IMR-90 (cell line): ENCODE data around the gene TMEM218. TPM values are rescaled to one million over a fixed set of nuclear protein-coding genes. Genes with fewer than 3 reads are reported as not detected.
A peak's percentile ranks its signal among the peaks of the same experiment; 100 is the strongest.

Experiments used
- ATAC-seq: fragments of 200-7000 bp; cut with Tn5 transposase; 2 replicates; pipeline ENCODE4 v1.9.1; 2020; ENCODE audit warnings: low read depth, mild to moderate bottlenecking, moderate library complexity
- BruUV-seq: library from RNA; stranded (reverse); fragments of 400-500 nt; replicated peaks from 2 replicates; lab custom pipeline; 2021; lab: Mats Ljungman, UMichigan
- CTCF ChIA-PET: fragments of 300-600 bp; formaldehyde crosslinking; extraction: SDS; loops from one replicate; lab custom pipeline; 2021; ENCODE audit warnings: antibody characterized with exemption; lab: Yijun Ruan, JAX
- POLR2A ChIA-PET: fragments of 300-600 bp; sonication (Branson Sonifier 250); formaldehyde crosslinking; loops from one replicate; lab custom pipeline; 2022; ENCODE audit warnings: antibody characterized with exemption; ENCODE audit not compliant: unreplicated experiment; lab: Charles Lee
- DNase-seq: peaks from one replicate; pipeline ENCODE4 v3.0.0; 2013
- H2AFZ ChIP-seq: replicated peaks from 2 replicates; pipeline ENCODE3; 2013; ENCODE audit warnings: low read length, mild to moderate bottlenecking; ENCODE audit not compliant: poor library complexity
- H2AK5ac ChIP-seq: 2 replicates; pipeline ENCODE4 v1.6.1; 2013; ENCODE audit warnings: low read depth, low read length, inconsistent platforms
- H2AK9ac ChIP-seq: replicated peaks from 2 replicates; pipeline ENCODE3; 2013; ENCODE audit warnings: mild to moderate bottlenecking, low read depth, low read length, moderate library complexity; ENCODE audit not compliant: poor library complexity
- H2BK120ac ChIP-seq: 2 replicates; pipeline ENCODE4 v1.6.1; 2013; ENCODE audit warnings: low read depth, low read length, inconsistent platforms
- H2BK15ac ChIP-seq: 3 replicates; pipeline ENCODE4 v1.6.1; 2013; ENCODE audit warnings: low read depth, low read length, inconsistent platforms
- H2BK20ac ChIP-seq: 2 replicates; pipeline ENCODE4 v1.6.1; 2013; ENCODE audit warnings: low read depth, mild to moderate bottlenecking, inconsistent platforms, low read length, moderate library complexity
- H2BK5ac ChIP-seq: 2 replicates; pipeline ENCODE4 v1.6.1; 2013; ENCODE audit warnings: mild to moderate bottlenecking, low read depth, low read length, inconsistent platforms; ENCODE audit not compliant: poor library complexity, severe bottlenecking
- H3K14ac ChIP-seq: replicated peaks from 2 replicates; pipeline ENCODE4 v1.6.1; 2013; ENCODE audit warnings: low read depth, low read length, inconsistent platforms
- H3K18ac ChIP-seq: 2 replicates; pipeline ENCODE4 v1.6.1; 2013; ENCODE audit warnings: low read depth, low read length, control low read depth
- H3K23ac ChIP-seq: 2 replicates; pipeline ENCODE4 v1.6.1; 2013; ENCODE audit warnings: low read depth, low read length, inconsistent platforms
- H3K27ac ChIP-seq: 2 replicates; pipeline ENCODE4 v1.5.1; 2013; ENCODE audit warnings: mild to moderate bottlenecking, control low read depth, low read length; ENCODE audit not compliant: insufficient read depth
- H3K27me3 ChIP-seq: 2 replicates; pipeline ENCODE4 v1.6.1; 2013; ENCODE audit warnings: low read length; ENCODE audit not compliant: control insufficient read depth, insufficient read depth
- H3K36me3 ChIP-seq: 2 replicates; pipeline ENCODE4 v1.6.1; 2013; ENCODE audit warnings: low read length, mixed read lengths; ENCODE audit not compliant: control insufficient read depth, insufficient read depth
- H3K4ac ChIP-seq: 2 replicates; pipeline ENCODE4 v1.6.1; 2013; ENCODE audit warnings: low read depth, low read length, inconsistent platforms
- H3K4me1 ChIP-seq: 2 replicates; pipeline ENCODE4 v1.6.1; 2013; ENCODE audit warnings: low read length, mixed read lengths; ENCODE audit not compliant: control insufficient read depth, insufficient read depth
- H3K4me2 ChIP-seq: 2 replicates; pipeline ENCODE4 v1.6.1; 2013; ENCODE audit warnings: low read depth, mild to moderate bottlenecking, control low read depth, low read length, moderate library complexity
- H3K4me3 ChIP-seq: 2 replicates; pipeline ENCODE4 v1.5.1; 2013; ENCODE audit warnings: low read depth, mild to moderate bottlenecking, control low read depth, low read length, moderate library complexity; ENCODE audit not compliant: insufficient read depth
- H3K56ac ChIP-seq: 2 replicates; pipeline ENCODE4 v1.6.1; 2013; ENCODE audit warnings: low read length, inconsistent platforms; ENCODE audit not compliant: insufficient read depth; ENCODE audit errors: extremely low read depth
- H3K79me1 ChIP-seq, 2 experiments: 2 replicates each; pipeline ENCODE4 v1.6.1; 2013; ENCODE audit warnings: low read length in 2 of 2, inconsistent platforms in 1 of 2, low read depth in 1 of 2
- H3K9ac ChIP-seq: 2 replicates; pipeline ENCODE4 v1.6.1; 2013; ENCODE audit warnings: low read depth, low read length, control low read depth
- H3K9me1 ChIP-seq: 2 replicates; pipeline ENCODE4 v1.6.1; 2013; ENCODE audit warnings: low read length, inconsistent platforms; ENCODE audit not compliant: insufficient read depth
- H3K9me3 ChIP-seq: 2 replicates; pipeline ENCODE4 v1.6.1; 2013; ENCODE audit warnings: low read length; ENCODE audit not compliant: control insufficient read depth, insufficient read depth
- H4K20me1 ChIP-seq: 2 replicates; pipeline ENCODE4 v1.6.1; 2013; ENCODE audit warnings: low read length, inconsistent platforms; ENCODE audit not compliant: insufficient read depth
- H4K5ac ChIP-seq: 2 replicates; pipeline ENCODE4 v1.6.1; 2013; ENCODE audit warnings: mild to moderate bottlenecking, low read depth, low read length, control low read depth
- H4K8ac ChIP-seq, 2 experiments: 2 replicates each; pipeline ENCODE4 v1.6.1; 2013; ENCODE audit warnings: low read depth in 2 of 2, low read length in 2 of 2, control low read depth in 1 of 2, inconsistent platforms in 1 of 2
- H4K91ac ChIP-seq: 2 replicates; pipeline ENCODE4 v1.6.1; 2013; ENCODE audit warnings: low read depth, low read length, inconsistent platforms; ENCODE audit not compliant: insufficient read depth
- MAZ ChIP-seq: IDR thresholded peaks from 2 replicates; pipeline ENCODE4 v1.6.1; 2012; ENCODE audit warnings: low read depth, mild to moderate bottlenecking, low read length, improper control_type of control experiment, moderate library complexity, borderline replicate concordance
- SMC3 ChIP-seq: fragments of 150-350 bp; IDR thresholded peaks from 2 replicates; pipeline ENCODE4 v1.6.1; 2016; ENCODE audit warnings: low read depth, mild to moderate bottlenecking, antibody characterized with exemption, low read length, moderate library complexity
- WGBS, 2 experiments: methylation state at CpG; one replicate each; pipeline versions ENCODE4 v1.1.5 to v1.1.7; 2013; ENCODE audit warnings: missing lambda C conversion rate in 2 of 2; ENCODE audit not compliant: insufficient read length in 1 of 2; ENCODE audit errors: extremely low coverage in 2 of 2; 5-methylcytosine and 5-hydroxymethylcytosine counted together
- dilution Hi-C: fragments of 300-500 bp; cut with HindIII; formaldehyde crosslinking; loops from one replicate; pipeline ENCODE4 v1.14.3; 2018; ENCODE audit warnings: low sequenced_read_pairs; ENCODE audit not compliant: unreplicated experiment
- in situ Hi-C: fragments of 300-500 bp; cut with MboI; formaldehyde crosslinking; loops from 3 replicates; pipeline ENCODE4 v1.14.3; 2019; ENCODE audit warnings: low sequenced_read_pairs, inconsistent platforms, mixed read lengths
- intact Hi-C: fragments of 100-400 bp; cut with micrococcal nuclease; formaldehyde crosslinking; loops from 2 replicates; pipeline ENCODE4 v1.10.0; 2022
- polyA plus RNA-seq, 3 experiments: library from polyadenylated mRNA; depleted of rRNA; stranded (reverse); fragments of >200 nt; gene quantifications; 2 replicates each; pipeline ENCODE4 v1.2.3, GENCODE V29; 2012; ENCODE audit warnings: low replicate concordance in 1 of 3
- total RNA-seq: library from RNA; depleted of rRNA; stranded (reverse); fragments of >200 nt; gene quantifications from 2 replicates; pipeline ENCODE4 v1.2.3, GENCODE V29; 2012

Gene TMEM218
- total and polyA plus RNA-seq, 2 of the 4 experiments (the other 2 are of a cell fraction), result 19.4 to 23.0 TPM

- no peak overlapping the region for H3K9ac ChIP-seq
- no peak overlapping the region; the same call in 2 of the 3 replicates for H2BK15ac ChIP-seq
- no peak overlapping the region for H4K8ac ChIP-seq
- H4K5ac ChIP-seq, result no peak overlapping the region
- no peaks in the 10 kb centered on the region for H3K36me3 ChIP-seq
- TF ChIP-seq MAZ (no peak), SMC3 (no peak)
- no peak overlapping the region for H3K27ac ChIP-seq
- no peak overlapping the region for H3K23ac ChIP-seq
- peak overlapping the region; percentile 40 for H2AFZ ChIP-seq
- no peak overlapping the region for H3K14ac ChIP-seq
- no peak overlapping the region for H2AK5ac ChIP-seq
- H2BK120ac ChIP-seq, result no peak overlapping the region
- peaks cover 11% of the 10 kb centered on the region for H3K4me1 ChIP-seq
- BruUV-seq, result no TSS peak
- WGBS, 2 experiments, result 90% methylated on average over 4 of the region's 14 CpGs; no CpG with 5 or more reads in 1 of the 2 experiments
- no peaks in the 10 kb centered on the region for H4K20me1 ChIP-seq
- H3K4me2 ChIP-seq, result no peak overlapping the region
- H3K79me1 ChIP-seq, result no peaks in the 10 kb centered on the region
- no peak overlapping the region for H3K18ac ChIP-seq
- ChIA-PET POLR2A (no interaction called here), CTCF (interaction anchor here (1.1 to 1.4 kb wide), 2 partner anchors 10 to 61 kb away, joined by 3 to 6 read pairs; no protein-coding TSS in a partner anchor)
- H3K56ac ChIP-seq, result no peak overlapping the region
- no peak overlapping the region for H3K4ac ChIP-seq
- no peak overlapping the region for H2BK20ac ChIP-seq
- ATAC-seq (no peak), DNase-seq (no peak)
- in situ Hi-C loops (no loop called here), dilution Hi-C loops (no loop called here), intact Hi-C loops (no loop called here)
- H4K91ac ChIP-seq, result no peak overlapping the region
- H2AK9ac ChIP-seq, result no peak overlapping the region
- peaks cover 19% of the 10 kb centered on the region for H3K9me1 ChIP-seq
- H3K27me3 ChIP-seq, result no peaks in the 10 kb centered on the region
- no peak overlapping the region for H2BK5ac ChIP-seq
- H3K9me3 ChIP-seq, result no peaks in the 10 kb centered on the region
- H3K4me3 ChIP-seq, result no peak overlapping the region
These were observed 30.2 kb downstream of the TMEM218 start for GRCh38 chr11:125081098-125081798.
